GM19395 (cell line): ENCODE results near the gene SLC2A4.
A peak's percentile ranks its signal among the peaks of the same experiment; 100 is the strongest.

ENCODE experiments used
- ATAC-seq: cut with Tn5 transposase; IDR thresholded peaks from one replicate; pipeline ENCODE4 v1.9.1; 2021; ENCODE audit warnings: mild to moderate bottlenecking, moderate library complexity; ENCODE audit not compliant: unreplicated experiment

Gene SLC2A4

DNA sequence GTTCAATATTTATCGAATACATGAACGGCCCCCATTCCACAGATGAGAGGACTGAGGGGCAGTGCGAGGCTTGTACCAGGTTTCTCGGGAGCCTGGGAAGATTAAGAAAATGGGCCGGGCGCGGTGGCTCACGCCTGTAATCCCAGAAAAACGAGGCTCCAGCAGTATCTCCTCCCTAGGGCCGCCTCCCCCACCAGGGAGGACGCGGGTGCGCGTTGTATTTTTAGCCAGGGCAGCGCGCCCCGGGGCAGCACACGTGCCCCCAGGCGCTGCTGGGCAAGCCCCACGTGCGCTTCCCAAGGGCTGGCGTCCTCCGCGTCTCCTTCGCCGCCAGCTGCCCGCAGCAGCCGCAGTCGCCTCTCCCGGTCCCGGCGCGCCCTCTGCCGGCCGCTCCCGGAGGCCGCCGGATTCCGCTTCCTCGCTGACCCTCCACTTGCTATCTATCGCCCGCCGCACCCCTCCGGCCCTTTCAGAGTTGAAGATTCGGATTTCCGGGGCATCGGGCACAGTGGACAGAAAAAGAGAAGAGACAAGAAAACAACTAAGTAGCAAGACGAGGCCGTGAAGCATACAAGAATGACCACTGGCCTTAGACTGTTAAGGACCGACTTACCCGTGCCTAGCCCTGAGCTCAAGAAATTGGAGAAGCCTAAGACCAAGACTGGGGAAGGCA lies 14.8 kb downstream of the SLC2A4 start:
- no peak for ATAC-seq

DNA sequence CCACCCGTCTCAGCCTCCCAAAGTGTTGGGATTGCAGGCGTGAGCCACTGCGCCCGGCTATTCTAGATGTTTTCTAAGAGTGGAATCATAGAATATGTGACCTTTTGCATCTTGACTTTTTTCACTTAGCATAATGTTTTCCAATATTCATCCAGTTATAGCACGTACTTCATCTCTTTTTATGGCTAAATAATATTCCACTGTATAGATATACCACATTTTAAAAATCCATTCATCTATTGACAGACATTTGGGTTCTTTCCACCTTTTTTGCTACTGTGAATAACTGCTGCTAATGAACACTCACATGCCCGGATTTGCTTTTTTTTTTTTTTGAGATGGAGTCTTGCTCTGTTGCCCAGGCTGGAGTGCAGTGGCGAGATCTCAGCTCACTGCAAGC lies 22.7 kb downstream of the SLC2A4 start:
- no peak for ATAC-seq

DNA sequence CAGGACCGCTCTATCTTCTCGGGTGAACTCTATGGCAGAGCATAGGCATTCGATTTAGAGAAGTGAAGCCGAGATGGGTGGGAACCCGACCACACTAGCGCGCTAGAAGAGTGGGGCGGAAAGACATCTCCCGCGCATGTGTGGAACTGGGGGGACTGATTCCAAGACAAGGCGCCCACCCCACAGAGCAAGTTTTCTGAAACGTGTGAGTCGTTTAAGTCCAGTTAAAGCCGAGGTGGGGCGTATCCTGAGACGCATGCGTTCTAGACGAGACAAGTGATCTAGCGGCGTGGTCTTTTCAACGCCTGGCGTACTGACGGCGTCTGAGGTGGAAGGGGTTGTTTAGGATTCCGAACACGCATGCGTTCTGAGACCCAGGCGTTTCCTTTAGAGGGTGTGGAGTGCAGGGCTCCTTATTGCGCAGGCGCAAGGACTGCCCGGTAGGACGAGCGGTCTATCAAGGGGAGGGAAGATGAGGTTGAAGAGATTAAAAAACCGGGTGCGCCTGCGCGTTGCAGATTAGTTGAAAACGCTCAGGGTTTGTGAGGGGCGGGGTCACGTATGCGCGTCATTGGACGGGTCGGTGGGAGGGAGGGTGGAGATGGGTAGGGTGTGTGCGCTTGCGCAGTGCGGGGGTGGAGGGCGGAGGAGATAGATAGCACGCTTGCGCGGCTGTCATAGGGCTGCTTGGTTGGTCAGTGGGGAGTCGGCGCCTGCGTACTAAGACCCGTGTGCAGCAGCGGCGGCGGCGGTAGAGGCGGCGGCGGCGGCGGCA lies 25.6 kb downstream of the SLC2A4 start, which contains the start of gene EIF5A:
EIF5A (plus strand) TSS at position 718 of the 775 bp plus-strand sequence. CDS start 2,008 bp downstream, outside the sequence.
- peak; percentile 72 for ATAC-seq

DNA sequence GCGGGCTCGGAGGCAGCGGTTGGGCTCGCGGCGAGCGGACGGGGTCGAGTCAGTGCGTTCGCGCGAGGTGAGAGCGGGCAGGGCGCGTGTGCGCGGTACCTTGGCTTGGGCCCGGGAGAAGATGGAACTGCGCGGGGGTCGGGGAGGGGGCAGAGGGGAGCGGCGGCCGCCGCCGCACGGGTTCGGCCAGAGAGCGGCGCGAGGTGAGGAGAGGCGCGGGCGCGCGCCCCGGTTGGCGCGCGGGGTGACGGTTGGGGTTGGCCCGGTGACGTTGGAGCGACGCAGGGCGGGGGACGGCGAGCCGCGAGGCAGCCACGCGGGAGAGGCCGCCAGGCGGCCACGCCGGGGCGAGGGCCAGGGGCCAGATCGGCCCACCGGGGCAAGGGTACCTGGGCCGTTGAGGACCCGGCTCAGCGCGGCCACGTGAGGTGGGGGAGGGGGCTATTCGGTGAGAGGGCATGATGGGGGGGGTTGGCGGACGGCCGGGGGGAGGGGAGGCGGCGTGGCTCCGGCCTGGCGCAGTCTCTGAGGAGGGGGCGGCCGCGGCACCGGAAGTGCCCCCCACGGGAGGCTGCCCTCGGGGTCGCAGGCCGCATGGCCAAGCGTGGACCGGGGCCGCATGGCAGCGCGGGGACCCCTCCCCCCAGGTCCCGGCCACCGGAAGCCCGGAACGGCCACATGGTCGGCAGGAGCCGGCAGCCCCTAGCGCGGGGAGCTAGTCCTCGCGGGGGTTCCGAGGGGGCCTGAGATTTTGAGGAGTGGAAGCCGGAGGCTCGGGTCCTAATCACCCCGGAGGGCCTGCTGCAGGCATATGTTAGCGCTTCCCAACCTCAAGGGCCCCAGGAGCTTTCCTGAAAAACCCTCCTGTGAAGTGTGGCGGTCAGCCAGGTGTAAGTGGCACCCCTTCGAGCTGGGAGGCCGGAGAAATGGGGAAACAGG lies 26.4 kb downstream of the SLC2A4 start:
- ATAC-seq, result no peak

DNA sequence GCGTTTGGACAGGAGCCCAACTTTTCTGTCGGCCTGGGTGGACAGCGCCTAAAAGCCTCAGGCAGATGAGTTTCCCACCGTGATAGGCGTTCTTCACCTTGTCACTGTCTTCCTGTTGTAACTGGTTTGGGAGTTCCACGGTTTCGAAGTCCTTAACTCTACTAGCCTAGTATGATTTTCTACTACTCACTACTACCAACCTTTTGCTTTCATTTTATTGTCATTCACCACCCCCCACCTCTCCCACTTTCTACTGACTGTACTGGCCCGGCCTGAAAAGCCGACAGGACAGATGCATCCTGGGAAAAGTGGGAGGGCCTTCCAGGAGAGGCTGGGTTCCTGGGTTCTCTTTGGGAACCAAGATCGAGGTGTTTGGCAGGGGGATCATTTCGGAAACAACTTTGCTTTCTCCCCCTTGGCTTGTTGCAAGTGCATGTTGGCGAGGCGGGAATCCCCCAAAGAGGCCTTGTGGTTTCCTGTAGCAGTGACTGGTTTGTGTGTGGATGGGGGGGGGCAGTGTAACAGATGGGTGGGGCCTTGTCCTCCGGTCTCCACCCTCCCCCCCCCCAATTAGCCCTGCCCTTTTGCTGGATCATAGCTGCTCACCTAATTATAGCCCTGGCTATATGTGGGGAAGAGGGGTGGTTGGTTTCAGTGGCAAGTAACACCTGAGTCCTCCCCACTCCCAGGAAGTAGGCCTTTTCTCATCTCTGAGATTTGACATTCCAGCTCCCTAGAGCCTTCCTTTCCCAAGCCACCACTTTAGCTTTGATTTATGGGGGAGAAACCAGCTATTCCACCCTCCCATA lies 27.3 kb downstream of the SLC2A4 start:
- ATAC-seq, result no peak

DNA sequence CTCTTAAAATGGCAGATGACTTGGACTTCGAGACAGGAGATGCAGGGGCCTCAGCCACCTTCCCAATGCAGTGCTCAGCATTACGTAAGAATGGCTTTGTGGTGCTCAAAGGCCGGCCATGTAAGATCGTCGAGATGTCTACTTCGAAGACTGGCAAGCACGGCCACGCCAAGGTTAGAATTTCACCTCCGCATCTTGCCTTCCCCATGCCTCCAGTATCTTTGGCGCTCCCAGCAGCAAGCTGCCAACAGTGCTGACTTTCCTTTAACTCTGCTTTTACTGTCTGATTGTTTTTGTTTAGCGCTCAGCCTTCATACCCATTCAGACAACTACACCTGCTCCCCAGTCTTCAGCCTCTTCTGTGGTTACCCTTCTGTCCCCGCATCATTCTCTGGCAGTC lies 28.1 kb downstream of the SLC2A4 start:
- ATAC-seq, result no peak

DNA sequence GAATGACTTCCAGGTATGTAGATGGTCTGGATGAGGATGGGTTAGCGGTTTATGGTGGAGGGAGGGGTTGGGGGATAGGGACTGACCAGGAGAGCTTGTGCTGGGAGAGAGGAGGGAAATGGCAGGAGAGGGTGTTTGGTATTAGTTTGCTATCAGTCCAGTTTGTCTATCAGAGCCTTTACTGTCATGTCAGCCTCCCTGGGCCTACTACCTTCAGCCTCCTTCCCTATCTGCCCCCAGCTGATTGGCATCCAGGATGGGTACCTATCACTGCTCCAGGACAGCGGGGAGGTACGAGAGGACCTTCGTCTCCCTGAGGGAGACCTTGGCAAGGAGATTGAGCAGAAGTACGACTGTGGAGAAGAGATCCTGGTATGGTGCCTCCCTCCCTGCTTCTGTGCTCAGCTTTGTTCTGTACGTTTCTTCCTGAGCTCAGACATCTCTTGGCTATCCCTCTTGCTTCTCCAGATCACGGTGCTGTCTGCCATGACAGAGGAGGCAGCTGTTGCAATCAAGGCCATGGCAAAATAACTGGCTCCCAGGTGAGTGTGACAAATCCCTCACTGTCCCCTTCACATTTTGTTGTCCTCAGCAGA lies 29.7 kb downstream of the SLC2A4 start:
- no peak for ATAC-seq

DNA sequence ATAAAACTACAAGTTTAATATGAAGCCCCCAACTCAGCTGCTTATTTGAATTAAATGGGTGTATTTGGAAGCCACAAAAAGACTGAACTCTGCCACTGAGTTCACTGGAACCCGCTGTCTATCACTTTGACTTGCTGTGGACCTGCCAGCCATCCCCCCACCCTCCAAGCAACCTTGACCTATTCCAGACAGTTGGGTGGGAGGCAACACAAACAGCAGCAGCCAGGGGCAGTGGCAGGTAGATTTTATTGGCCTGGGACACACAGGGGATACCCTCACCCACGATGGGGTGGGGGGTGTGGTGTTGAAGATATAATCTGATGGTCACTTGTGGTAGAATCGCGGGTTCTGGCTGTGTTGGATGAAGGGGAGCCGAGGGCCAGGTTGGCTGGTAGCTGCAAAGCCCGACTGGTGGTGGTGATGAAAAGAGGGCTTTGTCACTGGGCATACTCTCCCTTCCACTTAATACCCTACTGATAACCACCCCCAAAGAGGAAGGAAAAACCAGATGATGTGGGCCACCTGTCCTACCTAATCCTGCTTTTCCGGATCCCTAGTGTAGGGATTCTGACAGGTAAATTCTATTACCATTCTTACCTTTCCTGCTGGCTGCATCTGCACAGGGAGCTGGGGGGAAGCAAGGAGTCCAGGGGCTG lies 31.0 kb downstream of the SLC2A4 start:
- ATAC-seq, result no peak

DNA sequence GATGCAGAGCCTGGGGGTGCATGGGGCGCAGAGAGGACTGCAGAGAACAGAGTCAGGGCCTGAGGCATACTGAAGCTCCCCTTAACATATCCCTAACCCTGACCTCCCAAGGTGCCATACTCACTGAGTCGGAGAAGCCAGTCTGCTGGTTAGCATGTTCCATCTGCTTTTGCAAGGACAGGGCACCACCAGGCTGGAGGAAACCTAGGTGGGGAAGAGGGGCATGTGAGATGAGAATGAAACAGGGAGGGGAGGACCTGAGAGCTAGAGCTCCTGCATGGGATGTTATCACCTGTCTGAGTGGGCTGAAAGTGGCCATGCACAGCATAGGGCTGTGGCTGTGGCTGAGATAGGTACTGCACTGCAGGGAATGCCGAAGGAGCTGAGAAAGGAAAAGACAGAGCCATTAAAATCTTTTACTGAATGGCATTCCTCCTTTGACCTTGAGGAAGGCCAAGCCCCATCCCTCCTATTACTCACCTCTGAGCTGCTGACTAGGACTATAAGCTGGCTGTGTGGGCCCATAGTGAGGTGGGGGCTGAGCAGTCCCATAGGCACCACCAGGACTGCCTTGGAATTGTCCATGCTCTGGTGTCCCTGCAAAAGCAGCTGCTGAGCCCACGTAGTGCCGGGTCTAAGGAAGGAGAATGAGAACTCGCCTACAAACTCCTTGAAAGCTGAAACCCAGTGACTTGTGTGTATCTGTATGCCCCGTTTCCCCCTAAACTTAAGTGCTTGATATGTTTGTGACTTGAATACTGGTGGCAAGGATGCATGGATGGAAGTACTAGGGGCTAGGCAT lies 31.8 kb downstream of the SLC2A4 start:
- no peak for ATAC-seq

DNA sequence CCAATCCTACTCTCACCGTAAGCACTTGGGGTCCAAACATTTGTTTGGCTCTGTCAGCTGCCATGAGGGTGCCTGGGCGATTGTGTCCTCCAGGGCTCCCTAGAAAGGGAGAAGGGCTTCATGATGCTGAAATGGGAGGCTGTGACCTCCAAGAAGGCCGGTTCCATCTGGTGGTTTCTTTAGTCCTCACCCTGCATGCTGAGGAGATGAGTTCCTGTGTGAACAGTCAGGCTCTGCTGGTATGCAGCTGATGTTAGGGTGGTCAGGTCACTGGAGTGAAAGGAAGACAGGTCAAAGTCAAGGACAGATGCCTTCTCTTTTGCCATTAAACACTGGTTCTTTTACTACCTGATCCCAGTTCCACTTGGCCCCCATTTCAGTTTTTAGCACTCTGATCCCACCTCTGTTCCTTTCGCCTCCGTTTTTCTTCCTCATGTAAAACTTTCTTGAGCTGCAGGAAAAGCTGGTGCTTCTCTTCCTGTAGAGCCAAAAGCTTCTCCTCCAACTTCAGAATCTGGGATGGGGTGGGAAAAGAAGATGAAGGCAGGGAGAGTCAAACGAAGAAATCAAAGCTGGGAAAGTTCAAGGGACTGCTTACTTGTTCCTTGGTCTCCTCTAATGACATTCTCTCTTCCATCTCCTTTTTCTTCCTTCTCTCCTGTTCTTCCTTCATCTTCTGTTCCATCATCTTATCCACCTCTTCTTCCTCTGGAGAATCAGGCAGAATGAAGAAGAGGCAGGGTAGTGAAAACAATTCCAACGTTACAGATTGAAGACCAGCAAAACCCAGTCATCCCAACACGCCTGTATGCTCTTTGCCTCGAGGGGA lies 32.6 kb downstream of the SLC2A4 start:
- ATAC-seq, result no peak

DNA sequence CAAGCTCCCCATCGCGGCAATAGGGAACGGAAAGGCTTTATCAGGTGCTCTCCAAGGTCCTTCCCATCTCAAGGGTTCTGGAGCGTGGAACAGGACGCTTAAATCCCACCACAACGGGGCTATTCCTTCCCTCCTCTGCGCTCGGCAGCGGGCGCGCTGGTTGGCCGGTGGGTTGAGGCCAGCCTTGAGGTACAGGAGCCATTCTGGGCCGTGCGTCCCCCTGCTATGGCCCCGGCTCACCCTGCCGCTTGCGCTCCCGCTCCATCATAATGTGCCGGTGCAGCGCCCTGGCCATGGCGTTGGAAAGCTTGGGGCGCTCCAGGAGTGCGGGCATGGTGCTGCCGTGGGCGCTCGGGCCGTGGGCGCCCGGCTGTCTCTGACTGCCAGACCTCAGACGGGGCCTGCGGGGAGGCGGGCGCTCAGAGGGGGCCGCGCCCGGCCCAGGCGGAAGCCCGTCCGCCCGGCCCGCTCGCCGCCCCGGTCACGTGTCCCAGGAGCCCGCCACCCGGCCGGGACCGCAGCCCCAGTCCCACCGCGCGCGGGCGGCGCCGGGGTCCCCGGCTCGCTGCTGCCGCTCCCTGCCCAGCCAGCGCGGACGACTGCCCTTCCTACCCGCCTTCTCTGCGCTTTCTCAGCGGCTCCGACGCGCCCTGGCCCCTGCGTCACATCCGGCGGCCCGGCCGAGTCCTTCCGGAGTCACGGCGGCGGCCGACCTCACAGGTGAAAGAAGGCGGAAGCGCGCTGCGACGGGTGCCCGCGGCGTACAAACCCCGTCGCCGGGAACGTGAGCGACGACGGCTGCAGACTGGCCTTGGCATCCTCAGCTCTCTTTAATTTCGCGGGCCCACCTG lies 33.4 kb downstream of the SLC2A4 start, which contains the start of gene GPS2:
GPS2 (minus strand) TSS at position 642 of the 851 bp plus-strand sequence; CDS start at position 334, 308 bp downstream.
- ATAC-seq, result peak; percentile 70

DNA sequence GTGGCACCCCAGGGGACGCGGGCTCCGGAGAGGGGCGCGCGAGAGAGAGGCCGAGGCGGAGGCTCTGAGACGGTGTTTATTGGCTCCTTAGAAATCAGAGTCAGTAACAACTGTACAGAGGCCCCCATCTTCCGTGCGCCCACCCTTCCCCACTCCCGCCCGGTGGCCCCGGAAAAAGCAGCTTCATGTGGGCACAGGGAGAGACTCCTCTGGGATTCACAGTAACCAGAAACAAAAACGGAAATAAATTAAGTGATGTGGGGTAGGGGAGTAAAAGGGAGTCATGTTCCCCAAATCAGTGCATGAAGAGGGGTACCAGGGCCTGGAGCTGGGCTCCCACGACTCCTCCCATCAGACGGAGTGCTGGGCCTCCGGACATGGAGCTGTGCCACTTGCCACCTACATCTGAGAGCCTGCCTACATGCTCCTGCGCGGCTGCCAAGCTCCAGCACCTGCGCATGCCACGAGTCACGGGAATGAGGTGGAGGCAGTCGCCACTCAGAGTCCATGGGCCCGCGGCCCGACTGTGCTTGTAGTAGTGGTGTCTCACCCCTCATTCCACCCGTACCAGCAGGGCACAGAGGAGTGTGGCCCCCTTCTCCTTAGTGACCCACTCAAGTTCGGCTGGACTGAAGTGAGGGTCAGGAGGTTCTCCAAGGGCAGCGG lies 34.2 kb downstream of the SLC2A4 start:
- peak; percentile 19 for ATAC-seq

DNA sequence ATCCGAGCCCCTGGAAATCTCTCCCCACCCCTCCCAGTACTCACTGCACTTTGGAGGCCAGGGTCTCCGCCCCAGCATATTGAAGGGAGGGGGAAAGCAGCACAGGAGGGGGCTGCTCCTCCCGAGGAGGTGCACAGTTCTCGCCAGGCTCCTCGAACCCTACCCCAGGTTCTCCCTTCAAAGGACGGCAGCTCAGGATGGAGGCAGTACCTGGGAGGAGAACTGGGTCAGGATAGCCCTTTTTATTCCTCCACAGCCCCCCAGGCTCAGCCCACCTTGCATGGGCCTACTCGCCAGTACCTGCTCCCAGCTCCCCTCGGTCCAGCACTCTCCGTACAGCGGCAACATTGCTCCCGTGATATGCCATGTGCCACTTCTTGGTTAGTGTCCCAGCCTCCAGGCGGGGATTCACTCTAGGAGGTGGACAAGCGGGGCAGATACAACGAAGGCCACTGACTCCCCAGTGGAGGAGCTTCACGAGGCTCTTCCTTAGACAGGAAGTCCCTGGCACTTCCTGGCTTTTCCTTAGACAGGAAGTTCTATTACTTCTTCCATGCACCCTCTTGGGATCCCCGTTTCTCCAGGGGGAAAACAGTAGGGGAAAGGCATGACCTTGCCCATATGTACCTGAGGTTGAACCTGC lies 35.8 kb downstream of the SLC2A4 start:
- ATAC-seq, result no peak

DNA sequence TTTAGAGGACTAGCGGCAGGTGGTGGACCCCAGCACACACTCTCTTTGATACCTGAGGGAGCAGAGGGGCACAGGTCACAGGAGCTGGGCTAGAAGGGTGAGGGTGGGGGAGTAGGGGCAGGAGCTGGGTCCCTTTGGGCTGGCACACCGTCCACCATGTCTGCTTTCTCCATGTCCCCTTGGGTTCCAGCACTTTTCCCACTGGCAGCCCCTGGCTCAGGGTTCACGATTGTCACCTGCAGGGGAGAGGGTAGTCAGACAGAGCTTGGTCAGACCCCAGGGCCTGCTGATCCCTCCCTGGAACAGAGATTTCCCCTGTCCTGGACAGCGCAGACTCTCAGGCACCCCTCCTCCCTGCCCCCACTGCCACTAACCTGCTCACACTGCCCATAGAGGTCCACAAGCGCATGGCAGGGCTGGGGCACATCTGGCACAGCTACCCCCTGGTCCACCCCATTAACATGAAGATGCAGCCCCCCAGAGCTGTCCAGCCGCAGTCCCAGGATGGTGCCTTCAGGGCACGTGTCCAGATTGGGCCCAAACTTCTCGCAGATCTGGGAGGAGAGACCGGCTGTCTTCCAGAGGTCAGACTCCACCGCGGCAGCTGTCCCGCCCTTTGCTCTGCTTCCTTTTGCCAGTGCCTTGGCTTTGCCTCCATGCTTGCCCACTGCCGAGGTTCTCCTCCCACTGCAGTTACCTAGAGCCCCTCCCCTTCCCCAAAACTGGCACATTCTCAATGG lies 36.8 kb downstream of the SLC2A4 start:
- ATAC-seq, result no peak

DNA sequence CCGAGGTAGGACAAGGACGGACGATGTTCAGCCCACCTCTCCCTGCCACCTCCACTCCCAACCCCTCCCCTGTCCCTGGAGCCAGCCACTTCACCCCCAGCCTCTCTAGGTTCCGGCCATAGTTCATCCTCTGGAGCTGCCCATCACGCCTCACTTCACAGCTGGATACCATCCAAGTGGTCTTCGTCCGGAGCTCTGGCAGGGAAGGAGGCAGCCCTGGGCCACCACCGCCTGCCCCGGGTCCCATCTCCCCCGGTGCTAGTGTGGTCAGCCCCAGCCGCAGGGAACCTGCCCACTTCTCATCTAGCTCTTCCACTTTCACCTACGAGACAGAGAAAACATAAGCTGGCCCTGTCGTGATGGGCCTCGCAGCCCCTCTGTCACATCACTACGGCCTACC lies 39.9 kb downstream of the SLC2A4 start:
- ATAC-seq, result no peak
